ENCODE measurements around the gene ZKSCAN1. TPM values are rescaled to one million over a fixed set of nuclear protein-coding genes. Genes with fewer than 3 reads are reported as not detected.

Gene ZKSCAN1
- total and polyA plus RNA-seq, 2 donors (not counting 1 experiment from before 2014, with no cell fraction given) = 12.9 to 97.4 TPM

GRCh38 chr7:99992330-99993038, 22.9 kb upstream of the ZKSCAN1 start:
- Mint-ChIP-seq H3K27me3 (peaks cover 20% of the 10 kb centered on the region), H3K4me3 (no peak overlapping the region), H3K9me3 (ENCODE audit: insufficient read depth) (no peaks in the 10 kb centered on the region), H3K4me1 (peaks cover 8% of the 10 kb centered on the region), H3K27ac (no peak overlapping the region)
- WGBS (ENCODE audit: insufficient coverage) = 64% methylated on average over 18 of the region's 21 CpGs
- Histone ChIP-seq H3K9ac (ENCODE audit: low read length) (no peak overlapping the region), H3K4me1 (ENCODE audit: control insufficient read depth in 2 of 2, insufficient read depth in 2 of 2, low read length in 2 of 2) (peaks cover 7 to 12% of the 10 kb centered on the region in 2 donors), H3K79me2 (ENCODE audit: control insufficient read depth, insufficient read depth, low read length) (no peaks in the 10 kb centered on the region), H3K9me3 (ENCODE audit: control extremely low read depth in 1 of 3, control insufficient read depth in 2 of 3, insufficient read depth in 1 of 3, low read length in 2 of 3) (no peaks in the 10 kb centered on the region), H3K27ac (ENCODE audit: low read length in 2 of 2) (no peak overlapping the region), H3K36me3 (replicated peaks in 1 of 2; ENCODE audit: control extremely low read depth in 1 of 2, control insufficient read depth in 1 of 2, extremely low read depth in 1 of 2, insufficient read depth in 2 of 2, low read length in 1 of 2) (no peaks in the 10 kb centered on the region), H3K27me3 (replicated peaks in 1 of 4; ENCODE audit: control extremely low read depth in 1 of 4, control insufficient read depth in 3 of 4, insufficient read depth in 4 of 4, low read length in 3 of 4) (peaks cover 0 to 8% (median 0%) of the 10 kb centered on the region in 4 experiments), H2AFZ (ENCODE audit: insufficient read depth, low read depth, low read length, poor library complexity, severe bottlenecking) (no peak overlapping the region), H3K4me2 (replicated peaks; ENCODE audit: low read depth, low read length, poor library complexity, severe bottlenecking) (no peak overlapping the region), H3K4me3 (ENCODE audit: control extremely low read depth in 1 of 5, extremely low read depth in 1 of 5, insufficient read depth in 1 of 5, low read depth in 2 of 5, low read length in 4 of 5) (no peak overlapping the region), H4K20me1 (ENCODE audit: control insufficient read depth, insufficient read depth, low read length, poor library complexity, severe bottlenecking) (no peaks in the 10 kb centered on the region)
- POLR2A ChIA-PET = no interaction called here
- ATAC-seq (ENCODE audit: low read depth) (no peak), DNase-seq (no peak)
- CTCF ChIA-PET = interaction anchor here (1.3 to 7.9 kb wide), 4 partner anchors 14 to 140 kb away, joined by 4 to 94 read pairs (median 20); partner anchors contain the start of gene TRIM4
- intact Hi-C loops (cut with micrococcal nuclease) = no loop called here
- TF ChIP-seq EZH2 (IDR thresholded peaks at IDR 0.05; ENCODE audit: borderline replicate concordance, insufficient read depth, low read depth, low read length, poor library complexity, severe bottlenecking) = no peak
- TF ChIP-seq CTCF (IDR thresholded peaks at IDR 0.05) = no peak

- ATAC-seq (ENCODE audit: low read depth) (no peak), DNase-seq (no peak)
- WGBS (ENCODE audit: insufficient coverage) = 100% methylated on average over 1 of the region's 8 CpGs
- Histone ChIP-seq H3K27ac (ENCODE audit: low read length in 2 of 2) (no peak overlapping the region), H3K9ac (ENCODE audit: low read length) (no peak overlapping the region), H3K79me2 (ENCODE audit: control insufficient read depth, insufficient read depth, low read length) (no peaks in the 10 kb centered on the region), H3K4me1 (ENCODE audit: control insufficient read depth in 2 of 2, insufficient read depth in 2 of 2, low read length in 2 of 2) (peaks cover 13 to 17% of the 10 kb centered on the region in 2 donors), H4K20me1 (ENCODE audit: control insufficient read depth, insufficient read depth, low read length, poor library complexity, severe bottlenecking) (no peaks in the 10 kb centered on the region), H3K4me2 (replicated peaks; ENCODE audit: low read depth, low read length, poor library complexity, severe bottlenecking) (no peak overlapping the region), H3K4me3 (ENCODE audit: control extremely low read depth in 1 of 5, extremely low read depth in 1 of 5, insufficient read depth in 1 of 5, low read depth in 2 of 5, low read length in 4 of 5) (no peak overlapping the region), H3K9me3 (ENCODE audit: control extremely low read depth in 1 of 3, control insufficient read depth in 2 of 3, insufficient read depth in 1 of 3, low read length in 2 of 3) (no peaks in the 10 kb centered on the region), H2AFZ (ENCODE audit: insufficient read depth, low read depth, low read length, poor library complexity, severe bottlenecking) (no peak overlapping the region), H3K27me3 (replicated peaks in 1 of 4; ENCODE audit: control extremely low read depth in 1 of 4, control insufficient read depth in 3 of 4, insufficient read depth in 4 of 4, low read length in 3 of 4) (peaks cover 0 to 8% (median 0%) of the 10 kb centered on the region in 4 experiments), H3K36me3 (replicated peaks in 1 of 2; ENCODE audit: control extremely low read depth in 1 of 2, control insufficient read depth in 1 of 2, extremely low read depth in 1 of 2, insufficient read depth in 2 of 2, low read length in 1 of 2) (no peaks in the 10 kb centered on the region)
- no peak overlapping the region for H3K4me3 Mint-ChIP-seq
- POLR2A ChIA-PET = interaction anchor here (1.0 kb wide), 1 partner anchor 87 kb away, joined by 3 read pairs; no protein-coding TSS in a partner anchor
- TF ChIP-seq CTCF (IDR thresholded peaks at IDR 0.05) (no peak), EZH2 (IDR thresholded peaks at IDR 0.05; ENCODE audit: borderline replicate concordance, insufficient read depth, low read depth, low read length, poor library complexity, severe bottlenecking) (no peak)
- CTCF ChIA-PET = interaction anchor here (1.3 to 7.9 kb wide), 4 partner anchors 69 to 137 kb away, joined by 3 to 94 read pairs (median 7); partner anchors contain the start of gene TRIM4
- H3K9me3 Mint-ChIP-seq (ENCODE audit: insufficient read depth) = no peaks in the 10 kb centered on the region
- intact Hi-C loops (cut with micrococcal nuclease) = no loop called here
- H3K27me3 Mint-ChIP-seq = peaks cover 16% of the 10 kb centered on the region
- H3K4me1 Mint-ChIP-seq = peaks cover 13% of the 10 kb centered on the region
- no peak overlapping the region for H3K27ac Mint-ChIP-seq
These were observed 20.6 kb upstream of the ZKSCAN1 start for GRCh38 chr7:99994819-99995218.

Data from B cell (primary cell).